GM18499 (cell line): ENCODE results near the gene SERPINE1.

Experiments used
- ATAC-seq: cut with Tn5 transposase; IDR thresholded peaks from one replicate; pipeline ENCODE4 v1.9.1; 2021; ENCODE audit warnings: moderate number of reproducible peaks; ENCODE audit not compliant: insufficient read depth, unreplicated experiment

Gene SERPINE1

GRCh38 chr7:101151908-101152651, 25.2 kb downstream of the SERPINE1 start:
- no peak for ATAC-seq

- no peak for ATAC-seq
Observed at GRCh38 chr7:101153969-101154692, 27.2 kb downstream of the SERPINE1 start, which contains the start of gene AP1S1. AP1S1 (plus strand) TSS chr7:101154476; CDS start chr7:101154515, 39 bp downstream.

GRCh38 chr7:101154693-101155102, 27.8 kb downstream of the SERPINE1 start:
- no peak for ATAC-seq

- ATAC-seq = no peak
Observed at GRCh38 chr7:101155303-101155702, 28.4 kb downstream of the SERPINE1 start.

GRCh38 chr7:101156277-101156676, 29.4 kb downstream of the SERPINE1 start:
- ATAC-seq = no peak

- ATAC-seq = no peak
Observed at GRCh38 chr7:101156866-101157589, 30.1 kb downstream of the SERPINE1 start.

- ATAC-seq = no peak
Observed at GRCh38 chr7:101159696-101160674, 33.1 kb downstream of the SERPINE1 start.

GRCh38 chr7:101160910-101161309, 34.0 kb downstream of the SERPINE1 start:
- no peak for ATAC-seq

- ATAC-seq = no peak
Observed at GRCh38 chr7:101161692-101162471, 35.0 kb downstream of the SERPINE1 start.

- no peak for ATAC-seq
Observed at GRCh38 chr7:101162551-101163278, 35.8 kb downstream of the SERPINE1 start.

GRCh38 chr7:101163279-101164070, 36.6 kb downstream of the SERPINE1 start:
- ATAC-seq = no peak

- no peak for ATAC-seq
Observed at GRCh38 chr7:101164071-101164840, 37.4 kb downstream of the SERPINE1 start.

- ATAC-seq = no peak
Observed at GRCh38 chr7:101165075-101165957, 38.4 kb downstream of the SERPINE1 start, which contains the start of gene VGF. VGF (minus strand) TSS chr7:101165569; CDS start chr7:101164843, 726 bp downstream.

GRCh38 chr7:101165958-101166647, 39.2 kb downstream of the SERPINE1 start:
- ATAC-seq = no peak

GRCh38 chr7:101166648-101166908, 39.7 kb downstream of the SERPINE1 start:
- no peak for ATAC-seq
